Ecto neural progenitor cell (in vitro differentiated cells): ENCODE data around the gene PPBP.

Experiments
- DNase-seq: peaks from one replicate; pipeline ENCODE4 v3.0.0-alpha.2; 2018; ENCODE audit warnings: low spot score

The PPBP gene

DNA sequence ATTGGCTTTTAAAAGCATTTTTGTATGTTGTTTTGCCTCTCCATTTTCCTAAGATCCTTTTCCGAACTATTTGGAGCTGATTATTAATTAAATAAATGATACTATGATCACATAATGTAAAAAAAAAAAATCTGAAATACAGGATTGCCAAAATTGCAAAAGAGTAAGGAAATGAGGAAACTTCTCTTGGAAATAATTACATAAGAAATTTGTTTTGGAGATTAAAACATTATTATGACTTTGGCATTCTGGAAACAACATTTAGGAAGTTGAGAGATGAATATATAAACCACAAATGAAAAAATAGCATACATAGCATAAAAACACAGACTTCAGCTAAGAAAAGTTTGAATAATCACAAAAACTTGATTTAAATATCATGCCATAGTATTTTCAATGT, 39.7 kb downstream of the PPBP start:
- no peak for DNase-seq

- no peak for DNase-seq
Observed at GRCh38 chr4:73947239-73947985, 40.6 kb downstream of the PPBP start.

GRCh38 chr4:73945674-73946449, 42.1 kb downstream of the PPBP start:
- DNase-seq = no peak

GRCh38 chr4:73945140-73945539, 42.9 kb downstream of the PPBP start:
- no peak for DNase-seq

GRCh38 chr4:73944061-73944875, 43.7 kb downstream of the PPBP start:
- DNase-seq = peak; percentile 66

GRCh38 chr4:73943555-73943954, 44.4 kb downstream of the PPBP start:
- DNase-seq = no peak

DNA sequence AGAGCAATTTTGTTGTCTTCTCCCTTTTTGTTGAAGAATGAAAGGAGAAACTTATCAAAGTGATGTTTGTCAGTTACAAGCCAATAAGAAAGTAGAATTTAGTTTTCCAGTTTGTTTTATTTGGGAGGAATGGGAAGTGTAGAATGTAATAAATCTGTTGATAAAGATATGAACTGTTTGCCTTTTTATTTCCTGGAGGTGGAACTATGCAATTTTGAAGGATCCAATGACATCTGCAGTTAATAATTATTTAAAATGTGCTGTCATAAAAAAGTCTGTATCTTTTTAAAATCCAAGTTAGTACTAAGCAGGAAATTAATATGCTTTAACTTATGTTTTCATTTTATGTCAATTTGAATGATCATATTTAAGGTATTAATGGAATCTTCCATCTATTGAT, 51.0 kb downstream of the PPBP start:
- DNase-seq = no peak
